NCI-H1105 treated with DMSO at 0.1 percent for 48 hours (cell line): Measurements from ENCODE around the gene CD86.

Experiments used
- DNase-seq: peaks from one replicate; lab custom pipeline; 2025; lab: John Stamatoyannopoulos, UW

Gene CD86

DNA sequence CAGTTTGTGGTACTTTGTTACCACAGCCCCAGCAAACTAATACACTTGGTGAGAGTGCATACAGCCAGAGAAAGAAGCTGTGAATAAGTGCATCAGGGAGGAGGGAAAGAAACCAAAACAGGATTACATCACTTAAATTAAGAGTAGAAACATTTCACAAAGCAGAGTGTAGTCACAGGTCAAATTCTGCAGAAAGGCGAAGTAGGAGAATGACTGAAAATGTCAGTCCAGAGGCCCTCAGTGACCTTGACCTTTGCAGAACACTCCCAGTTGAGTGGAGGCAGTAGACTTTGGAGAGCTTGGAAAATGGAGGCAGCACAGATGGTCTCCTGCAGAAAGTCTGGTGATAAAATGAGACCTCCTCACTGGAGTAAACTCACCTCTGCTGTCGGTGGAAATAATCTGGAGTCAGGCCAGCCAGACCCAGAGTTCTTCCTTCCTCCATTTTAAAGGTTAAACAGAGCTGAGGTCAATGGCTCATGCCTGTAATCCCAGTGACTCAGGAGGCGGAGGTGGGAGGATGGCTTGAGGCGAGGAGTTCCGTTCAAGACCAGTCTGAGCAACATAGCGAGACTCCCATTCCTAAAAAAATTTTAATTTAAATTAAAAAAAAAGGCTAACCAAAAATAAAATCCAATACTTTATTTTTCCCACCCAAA, 5.0 kb downstream of the CD86 start:
- no peak for DNase-seq

DNA sequence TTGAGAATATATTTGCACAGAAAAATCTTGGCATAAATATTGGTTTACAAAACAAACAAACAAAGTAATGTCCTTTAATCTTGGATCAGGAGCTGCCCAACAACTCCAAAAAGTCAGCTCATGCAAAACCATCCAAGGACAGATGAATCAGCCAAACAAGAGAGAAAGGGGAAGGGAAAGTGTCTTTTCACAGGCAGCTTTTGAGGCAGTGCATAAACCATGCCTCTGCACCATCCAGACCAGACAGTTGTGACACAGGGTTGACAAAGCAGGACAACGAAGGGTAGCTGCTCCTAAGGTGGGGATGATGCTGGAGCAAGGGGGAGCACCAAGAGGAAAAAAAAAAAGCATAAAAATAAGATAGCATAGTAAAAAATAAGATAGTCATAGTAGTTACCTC, 8.7 kb downstream of the CD86 start:
- no peak for DNase-seq

GRCh38 chr3:122064326-122064725, 9.2 kb downstream of the CD86 start:
- no peak for DNase-seq

DNA sequence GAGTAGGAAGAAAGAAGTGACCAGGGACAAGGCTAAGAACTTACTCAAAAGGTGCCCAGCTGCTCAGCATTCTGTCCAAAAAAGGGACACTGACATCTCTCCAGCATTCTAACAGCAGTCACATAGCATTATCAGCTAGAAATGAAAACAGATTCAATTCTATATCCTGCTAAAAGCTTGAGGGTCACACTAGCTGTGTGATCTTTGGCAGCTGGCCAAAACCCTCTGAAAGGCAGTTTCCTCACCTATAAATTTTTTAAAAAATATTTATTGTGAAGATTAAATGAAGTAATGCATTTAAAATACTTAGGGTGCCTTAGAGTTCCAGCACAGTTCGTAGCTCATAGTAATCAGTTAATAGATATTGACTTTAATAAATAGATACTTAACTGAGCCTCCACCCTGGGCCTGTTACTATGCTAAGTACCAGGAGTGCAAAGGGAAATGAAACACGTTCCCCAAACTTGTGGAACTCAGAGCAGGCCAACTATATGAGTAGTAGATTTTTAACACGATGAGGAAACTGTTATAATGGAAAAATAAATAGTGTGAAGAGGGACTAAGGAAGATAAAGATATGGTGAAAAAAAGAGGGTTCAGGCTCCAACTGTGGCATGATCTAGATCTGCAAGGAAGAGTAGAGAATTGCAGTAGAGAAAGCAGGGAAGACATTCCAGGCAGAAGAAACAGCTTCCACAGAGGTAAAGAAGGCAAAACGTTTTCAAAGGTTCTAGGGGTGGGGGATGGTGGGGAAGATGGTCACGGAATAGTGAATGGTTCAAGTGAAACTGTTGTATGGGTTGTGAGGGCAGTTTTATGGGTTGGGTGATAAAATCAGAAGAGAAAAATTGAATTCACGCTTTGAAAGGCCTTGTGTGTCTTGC, 11.4 kb downstream of the CD86 start:
- DNase-seq: no peak

- no peak for DNase-seq
Measured at GRCh38 chr3:122067214-122067550, 12.0 kb downstream of the CD86 start.

- DNase-seq: no peak
Measured at GRCh38 chr3:122067588-122068240, 12.6 kb downstream of the CD86 start.

DNA sequence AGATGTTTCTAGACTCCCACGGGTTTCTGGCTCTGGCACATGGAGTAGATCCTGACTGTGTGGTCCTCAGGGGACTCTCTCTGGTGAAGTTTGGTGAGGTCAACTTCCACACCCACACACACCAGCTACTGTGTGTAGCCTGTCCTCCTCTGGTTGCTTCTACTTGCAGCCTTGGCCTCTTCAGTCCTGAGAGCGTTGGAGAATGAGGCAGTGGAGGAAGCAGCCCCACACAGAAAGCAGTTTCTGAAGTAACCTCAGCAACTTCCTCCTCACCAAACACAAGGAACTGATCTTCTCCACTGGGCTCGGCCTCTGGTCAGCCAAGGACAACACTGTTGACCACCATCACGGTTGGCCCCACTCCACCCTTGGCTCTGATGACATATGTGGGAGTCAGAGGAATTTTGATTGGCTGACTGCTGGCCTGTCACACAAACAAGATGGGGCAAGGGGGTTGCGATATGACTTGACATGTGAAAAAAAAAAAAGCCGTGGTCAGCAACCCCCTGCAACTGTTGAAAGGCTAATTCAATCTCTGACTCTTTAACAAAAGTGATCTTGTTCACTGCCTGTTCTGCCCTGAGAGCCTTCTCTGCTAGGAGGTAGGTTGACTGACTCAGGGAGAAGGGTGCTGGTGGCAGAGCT, 19.6 kb downstream of the CD86 start:
- no peak for DNase-seq

GRCh38 chr3:122076491-122077292, 21.5 kb downstream of the CD86 start:
- no peak for DNase-seq

- DNase-seq: no peak
Measured at GRCh38 chr3:122077293-122078234, 22.4 kb downstream of the CD86 start.

DNA sequence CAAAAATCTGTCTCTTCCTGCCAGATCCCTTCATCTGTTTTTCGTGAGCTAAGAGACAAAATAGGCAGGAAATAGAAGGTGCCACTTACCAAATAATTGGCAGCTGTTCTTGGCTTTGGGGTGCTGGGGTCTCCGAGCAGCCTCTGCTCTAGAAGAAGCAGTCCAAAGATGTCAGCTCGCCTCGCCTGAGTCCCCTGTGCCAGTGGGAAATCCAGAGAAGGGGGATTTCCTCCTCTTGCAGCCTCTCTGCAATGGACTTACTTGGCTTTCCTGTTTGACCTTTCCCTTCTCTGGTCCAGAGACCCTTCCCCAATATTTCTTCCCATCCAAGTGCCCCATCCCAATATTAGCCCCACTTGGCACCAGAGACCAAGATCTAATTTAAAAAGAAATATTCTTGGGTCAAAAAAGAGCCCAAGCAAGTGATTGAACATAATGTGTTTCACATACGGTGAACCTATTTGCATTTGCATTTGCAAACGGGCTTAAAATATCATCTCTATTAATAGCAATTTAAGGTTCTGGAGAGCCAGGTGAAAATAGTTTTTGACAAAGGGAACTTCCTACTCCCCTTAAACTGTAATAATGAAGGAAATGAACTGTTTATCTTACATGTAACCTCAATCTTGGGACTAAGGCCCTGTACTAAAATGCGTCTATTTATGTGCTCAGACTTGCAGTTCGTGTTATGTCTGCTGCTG, 23.2 kb downstream of the CD86 start:
- no peak for DNase-seq

DNA sequence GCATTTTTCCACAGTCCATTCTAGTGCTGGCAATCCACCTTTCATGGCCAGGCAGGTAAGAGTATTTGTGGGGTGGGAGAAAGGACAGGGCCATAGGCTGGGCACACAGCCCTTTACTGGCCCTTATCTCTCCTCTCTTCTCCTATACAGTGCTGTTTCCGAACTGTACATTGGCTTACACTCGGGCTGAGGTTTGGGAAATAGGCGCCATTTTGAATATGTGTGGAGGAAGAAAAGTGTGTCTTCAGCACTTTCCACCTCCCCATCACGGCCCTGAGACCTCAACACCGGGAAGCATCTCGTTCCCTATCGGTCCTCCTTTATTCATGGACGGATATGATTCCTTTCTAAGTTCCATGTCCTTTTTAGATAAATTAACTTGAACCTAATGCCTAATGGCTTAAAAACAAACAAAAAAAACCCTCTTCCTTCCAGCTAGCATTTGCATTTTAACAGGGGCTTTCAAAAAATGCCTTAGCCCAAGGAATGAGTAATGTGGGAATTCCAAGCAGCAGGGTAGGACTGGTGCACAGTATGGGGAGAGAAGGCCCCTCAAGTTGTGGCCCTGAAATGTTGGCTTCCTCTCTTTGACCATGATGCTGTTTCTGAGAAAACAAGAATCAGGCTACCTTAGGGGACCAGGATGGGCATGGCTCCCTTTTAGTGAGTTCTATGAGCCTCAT, 24.5 kb downstream of the CD86 start:
- DNase-seq: no peak

DNA sequence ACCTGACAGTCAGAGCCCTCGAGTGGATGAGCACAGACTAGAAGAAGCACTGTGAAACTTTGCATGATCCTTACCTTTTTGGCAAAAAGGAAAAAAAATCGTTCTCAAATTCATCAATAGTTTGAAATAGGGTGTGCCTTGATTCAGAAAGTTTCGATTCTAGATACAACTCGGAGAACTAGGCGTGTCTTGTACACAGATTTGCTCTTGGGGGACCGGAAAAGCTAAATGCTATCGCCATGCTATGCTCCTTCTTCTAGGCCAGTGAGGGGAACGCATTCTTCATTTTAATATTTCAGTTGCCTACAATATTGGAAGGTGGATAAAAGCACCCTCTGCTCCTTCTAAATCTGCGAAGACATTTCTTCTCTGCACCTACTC, 25.0 kb downstream of the CD86 start:
- no peak for DNase-seq

GRCh38 chr3:122081543-122082247, 26.5 kb downstream of the CD86 start:
- DNase-seq: no peak

DNA sequence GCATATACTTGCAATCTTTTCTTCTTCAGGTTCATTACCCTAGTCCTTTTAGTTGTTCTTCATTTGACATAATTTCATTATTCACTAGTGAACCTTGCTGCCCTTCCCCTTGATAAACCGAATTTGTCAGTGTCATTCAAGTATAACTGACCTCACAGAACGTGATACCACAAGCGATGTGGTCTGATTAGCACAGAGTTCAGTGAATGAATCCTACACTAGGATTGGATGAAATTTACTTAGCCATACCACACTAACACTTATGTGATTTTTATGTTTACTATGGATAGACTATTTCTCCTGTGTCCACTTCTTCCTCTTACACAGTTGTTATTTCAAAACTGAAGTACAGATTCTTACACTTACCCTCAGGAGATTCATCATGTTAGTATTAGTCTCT, 27.2 kb downstream of the CD86 start:
- DNase-seq: no peak

DNA sequence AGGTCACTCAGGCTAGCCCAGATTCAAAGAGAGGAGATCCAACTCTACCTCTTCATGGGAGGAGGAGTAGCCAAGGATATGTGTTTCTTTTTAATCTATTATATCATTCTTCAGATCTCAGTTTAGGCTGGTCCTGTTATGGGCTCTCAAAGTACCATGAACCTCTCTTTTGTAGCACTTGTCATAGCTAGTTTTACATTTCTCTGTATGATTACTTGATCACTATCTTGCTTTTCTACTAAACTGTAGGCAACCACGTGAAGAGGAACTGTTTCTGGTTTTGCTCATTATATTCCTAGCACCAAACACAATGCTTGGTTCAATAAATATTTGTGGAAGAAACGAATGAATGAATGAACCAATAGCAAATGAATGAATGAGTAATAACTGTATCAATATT, 29.6 kb downstream of the CD86 start:
- DNase-seq: no peak

DNA sequence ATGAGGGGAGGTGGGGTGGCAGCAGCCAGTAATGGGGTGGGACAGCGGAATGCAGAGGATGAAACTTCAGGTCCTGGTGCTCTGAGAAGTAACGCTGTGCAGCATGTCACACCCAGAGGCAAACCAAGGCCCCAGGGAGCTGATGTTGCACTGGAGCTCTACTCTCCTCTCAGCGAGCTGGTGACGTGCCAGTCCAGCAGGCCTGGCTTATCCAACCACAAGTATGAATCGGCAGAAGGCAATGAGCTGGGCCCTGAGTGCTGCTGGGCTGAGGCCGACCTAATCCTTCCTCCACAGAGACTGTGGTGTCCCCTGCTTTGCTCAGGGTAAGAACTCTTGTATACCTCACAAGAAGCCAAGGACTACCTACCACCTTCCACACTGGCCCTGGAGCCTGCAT, 30.5 kb downstream of the CD86 start:
- DNase-seq: no peak

DNA sequence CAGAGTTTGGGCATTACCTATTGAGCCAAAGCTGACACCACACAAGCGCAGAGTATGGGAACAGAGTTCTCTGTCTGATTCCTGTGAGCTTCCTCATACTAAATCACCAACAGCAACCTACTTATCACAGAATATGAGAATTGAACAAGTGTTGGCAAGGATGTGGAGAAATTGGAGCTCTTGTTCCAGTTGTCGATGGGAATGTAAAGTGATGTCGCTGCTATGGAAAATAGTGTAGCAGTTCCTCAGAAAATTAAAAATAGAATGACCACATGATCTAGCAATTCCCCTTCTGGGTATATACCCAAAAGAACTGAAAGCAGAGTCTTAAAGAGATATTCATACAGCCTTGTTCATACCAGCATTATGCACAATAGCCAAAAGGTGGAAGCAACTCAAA, 33.4 kb downstream of the CD86 start:
- no peak for DNase-seq

DNA sequence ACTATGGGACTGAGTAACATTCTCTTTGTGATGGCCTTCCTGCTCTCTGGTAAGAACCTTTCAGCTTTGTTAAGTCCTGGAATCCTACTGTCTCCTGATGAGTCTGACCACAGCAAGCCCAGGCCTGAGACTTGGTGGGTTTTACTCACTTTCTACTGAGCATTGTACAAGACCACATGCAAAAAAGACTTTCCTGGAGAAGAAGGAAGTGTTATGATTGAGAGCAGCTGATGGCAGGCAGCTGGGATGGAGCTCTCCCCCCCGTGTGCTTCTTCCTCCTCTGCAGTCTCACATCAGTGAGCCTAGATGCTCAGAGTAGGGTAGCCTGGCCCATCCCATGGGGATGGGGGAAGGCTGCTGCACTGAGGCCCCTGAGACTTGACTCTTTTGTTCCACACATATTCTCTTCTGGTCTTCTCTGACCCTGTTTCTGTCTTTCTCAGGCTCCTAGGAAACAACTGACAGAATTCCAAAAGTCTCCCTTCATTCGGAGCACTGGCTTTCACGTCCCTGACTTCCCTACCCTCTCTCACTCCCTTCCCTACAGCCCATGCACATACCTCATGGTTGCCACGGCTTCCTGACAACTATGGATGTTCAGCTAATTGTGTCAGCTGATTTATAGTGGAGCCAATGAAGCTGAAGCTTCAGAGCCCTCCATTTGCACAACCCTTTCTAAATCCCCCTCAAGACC, 36.6 kb downstream of the CD86 start:
- DNase-seq: no peak
